GM23248 (cell line): ENCODE data around the gene SHROOM3. TPM values are rescaled to one million over a fixed set of nuclear protein-coding genes. Genes with fewer than 3 reads are reported as not detected.
A peak's percentile ranks its signal among the peaks of the same experiment; 100 is the strongest.

Experiments used
- DNase-seq: peaks from one replicate; pipeline ENCODE4 v3.0.0-alpha.2; 2015
- H2AFZ ChIP-seq: fragments of 200-600 bp; sonication (generic); 2 replicates; pipeline ENCODE4 v1.6.1; 2016; ENCODE audit warnings: antibody characterized with exemption
- H3F3A ChIP-seq: fragments of 200-600 bp; sonication (generic); 2 replicates; pipeline ENCODE4 v1.6.1; 2016; ENCODE audit warnings: mild to moderate bottlenecking, antibody characterized with exemption, mixed run types; ENCODE audit not compliant: insufficient read depth
- H3K27ac ChIP-seq: fragments of 200-600 bp; sonication (generic); 2 replicates; pipeline ENCODE4 v1.5.1; 2016; ENCODE audit warnings: mild to moderate bottlenecking
- H3K27me3 ChIP-seq: fragments of 200-600 bp; sonication (generic); replicated peaks from 2 replicates; pipeline ENCODE4 v1.6.1; 2016; ENCODE audit warnings: mild to moderate bottlenecking; ENCODE audit not compliant: insufficient read depth
- H3K36me3 ChIP-seq: fragments of 200-600 bp; sonication (generic); 2 replicates; pipeline ENCODE4 v1.6.1; 2016; ENCODE audit warnings: low read depth, mild to moderate bottlenecking
- H3K4me1 ChIP-seq: fragments of 200-600 bp; sonication (generic); 2 replicates; pipeline ENCODE4 v1.6.1; 2016; ENCODE audit warnings: mild to moderate bottlenecking; ENCODE audit not compliant: insufficient read depth
- H3K4me2 ChIP-seq: fragments of 200-600 bp; sonication (generic); one replicate; pipeline ENCODE4 v1.6.1; 2016; ENCODE audit warnings: mild to moderate bottlenecking; ENCODE audit not compliant: unreplicated experiment
- H3K4me3 ChIP-seq: fragments of 200-600 bp; sonication (generic); 2 replicates; pipeline ENCODE4 v1.5.1; 2016; ENCODE audit warnings: mild to moderate bottlenecking
- H3K79me2 ChIP-seq: fragments of 200-600 bp; sonication (generic); 2 replicates; pipeline ENCODE4 v1.6.1; 2016; ENCODE audit warnings: mild to moderate bottlenecking; ENCODE audit not compliant: insufficient read depth
- H3K9ac ChIP-seq: fragments of 200-600 bp; sonication (generic); 2 replicates; pipeline ENCODE4 v1.6.1; 2016; ENCODE audit warnings: mild to moderate bottlenecking
- H3K9me2 ChIP-seq: fragments of 200-600 bp; sonication (generic); 2 replicates; pipeline ENCODE4 v1.6.1; 2016; ENCODE audit warnings: mixed run types, mild to moderate bottlenecking, moderate library complexity; ENCODE audit not compliant: insufficient read depth
- H3K9me3 ChIP-seq: fragments of 200-600 bp; sonication (generic); one replicate; pipeline ENCODE4 v1.6.1; 2017; ENCODE audit warnings: low read depth
- H4K20me1 ChIP-seq: fragments of 200-600 bp; sonication (generic); 2 replicates; pipeline ENCODE4 v1.6.0; 2016; ENCODE audit not compliant: insufficient read depth
- EZH2 ChIP-seq: fragments of 200-600 bp; sonication (generic); IDR thresholded peaks from 2 replicates; pipeline ENCODE4 v1.6.1; 2018; ENCODE audit warnings: antibody characterized with exemption, mild to moderate bottlenecking; ENCODE audit not compliant: insufficient read depth, poor library complexity, severe bottlenecking
- EZH2phosphoT487 ChIP-seq: fragments of 200-600 bp; sonication (generic); IDR thresholded peaks from 2 replicates; pipeline ENCODE4 v1.6.1; 2018; ENCODE audit warnings: antibody characterized with exemption, moderate library complexity, mild to moderate bottlenecking, low read depth; ENCODE audit not compliant: insufficient read depth
- WGBS, 2 experiments: methylation state at CpG; one replicate each; pipeline ENCODE4 v1.1.6; 2015 to 2017; ENCODE audit warnings: low lambda C conversion rate in 2 of 2, low coverage in 1 of 2; ENCODE audit errors: missing lambda C conversion rate in 2 of 2; 5-methylcytosine and 5-hydroxymethylcytosine counted together
- in situ Hi-C: fragments of 300-500 bp; cut with MboI; formaldehyde crosslinking; loops from 2 replicates; pipeline ENCODE4 v1.15.0; 2020
- polyA plus RNA-seq: library from polyadenylated mRNA; unstranded; fragments of >200 nt; fragmentation: Nextera tagmentation; extraction: Ambion mirVana; gene quantifications from 2 replicates; pipeline ENCODE4 v1.2.1, GENCODE V29; 2016
- total RNA-seq: library from RNA; depleted of rRNA; stranded (reverse); fragments of >200 nt; shearing (Covaris generic); gene quantifications from 2 replicates; pipeline ENCODE4 v1.2.3, GENCODE V29; 2014

The SHROOM3 gene
- total and polyA plus RNA-seq, 2 experiments from 2014 or later: 9.7 to 44.6 TPM

DNA sequence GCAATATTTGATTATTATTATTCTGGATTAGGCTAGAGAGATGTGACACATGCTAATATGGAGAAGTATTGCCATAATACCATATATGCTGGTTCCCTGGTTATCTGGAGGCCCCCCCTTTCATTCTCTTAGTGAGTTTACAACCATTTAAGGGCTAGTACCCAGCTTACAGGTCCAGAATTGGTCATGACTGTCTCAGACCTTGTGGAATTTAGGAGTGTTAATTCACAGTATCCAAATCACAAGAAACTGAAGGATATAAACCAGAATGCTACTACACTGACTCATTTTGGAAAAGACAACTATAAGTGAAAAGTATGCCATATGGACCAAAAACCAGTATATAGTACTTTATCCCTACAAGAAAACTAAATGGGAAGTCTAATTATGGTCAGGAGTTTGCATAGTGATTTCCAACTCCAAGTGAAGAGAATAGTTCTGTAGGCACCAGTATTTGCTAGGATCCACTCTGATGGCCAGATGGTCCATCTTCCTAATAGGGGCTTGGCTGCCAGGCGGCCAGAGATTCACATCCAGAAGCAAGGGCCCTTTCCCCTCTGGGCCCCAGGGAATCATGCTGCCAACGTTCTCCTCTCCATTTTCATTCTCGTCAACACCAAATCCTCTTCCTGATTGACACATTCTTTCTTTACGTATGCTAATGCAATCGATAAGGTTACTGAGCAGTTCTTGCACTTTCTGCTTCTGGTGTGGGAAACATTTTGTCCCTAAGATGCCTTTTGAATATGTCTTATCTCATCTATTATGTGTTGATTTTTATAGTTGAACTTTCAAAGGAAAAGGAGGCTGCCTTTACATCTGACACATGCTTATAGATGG lies 123.6 kb downstream of the SHROOM3 start:
- H3K4me2 ChIP-seq: no peak overlapping the region
- peak; percentile 47 for DNase-seq
- H2AFZ ChIP-seq: no peak overlapping the region
- no peaks in the 10 kb centered on the region for H3K79me2 ChIP-seq
- H4K20me1 ChIP-seq: no peaks in the 10 kb centered on the region
- no peaks in the 10 kb centered on the region for H3K9me3 ChIP-seq
- 82 to 85% methylated on average over 5 of the region's 5 CpGs for WGBS, 2 experiments
- in situ Hi-C loops: no loop called here
- H3K27ac ChIP-seq: no peak overlapping the region
- peaks cover 37% of the 10 kb centered on the region for H3K4me1 ChIP-seq
- no peaks in the 10 kb centered on the region for H3K27me3 ChIP-seq
- H3K4me3 ChIP-seq: no peak overlapping the region
- H3K9me2 ChIP-seq: no peaks in the 10 kb centered on the region; the same call in 1 of the 2 replicates
- H3F3A ChIP-seq: peaks cover 23% of the 10 kb centered on the region
- TF ChIP-seq EZH2phosphoT487: no peak
- no peak overlapping the region for H3K9ac ChIP-seq
- H3K36me3 ChIP-seq: no peaks in the 10 kb centered on the region

DNA sequence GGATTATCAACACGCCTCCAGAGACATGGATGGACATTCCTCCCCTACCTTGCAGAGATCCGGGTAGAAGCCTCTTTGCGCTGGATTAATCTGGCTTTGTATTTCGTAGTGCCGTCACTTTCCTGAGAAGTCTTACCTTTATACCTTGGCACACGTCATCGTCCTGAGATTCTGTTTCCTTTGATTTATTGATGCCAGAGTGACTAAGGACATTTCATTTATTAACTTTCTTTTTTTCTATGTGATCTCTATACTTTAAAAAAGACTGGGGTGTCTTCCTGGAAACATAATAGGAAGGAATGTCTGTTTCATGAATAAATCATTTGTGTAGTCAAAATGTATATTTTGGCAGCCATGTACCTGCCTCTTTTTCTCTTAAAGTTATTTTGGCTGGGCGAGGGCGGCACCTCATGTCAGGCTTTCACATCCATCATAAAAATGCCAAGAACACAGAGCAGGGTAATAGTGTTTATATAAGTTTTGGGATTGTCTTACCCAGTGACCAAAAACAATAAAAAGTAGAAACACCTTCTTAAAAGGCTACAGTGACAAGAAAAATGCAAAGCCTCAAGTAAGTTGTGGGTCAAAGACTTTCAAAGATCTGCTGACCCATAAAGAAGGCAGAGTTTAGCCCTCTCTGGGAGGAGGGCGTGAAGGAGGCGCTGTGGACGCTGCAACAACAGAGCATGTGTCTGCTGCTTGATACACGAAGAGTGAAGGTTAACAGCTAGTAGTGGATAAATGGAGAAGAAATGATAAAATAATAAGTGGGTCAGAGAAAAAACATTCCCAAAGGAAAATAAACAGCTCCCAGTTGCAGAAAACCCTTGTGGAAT lies 124.4 kb downstream of the SHROOM3 start:
- Histone ChIP-seq H3F3A (peaks cover 29% of the 10 kb centered on the region), H3K36me3 (no peaks in the 10 kb centered on the region), H3K9ac (no peak overlapping the region), H3K79me2 (no peaks in the 10 kb centered on the region), H3K9me3 (no peaks in the 10 kb centered on the region), H3K27me3 (no peaks in the 10 kb centered on the region), H3K4me1 (peaks cover 43% of the 10 kb centered on the region), H3K4me3 (no peak overlapping the region), H3K9me2 (no peaks in the 10 kb centered on the region; the same call in 1 of the 2 replicates), H3K4me2 (no peak overlapping the region), H2AFZ (no peak overlapping the region), H3K27ac (no peak overlapping the region), H4K20me1 (no peaks in the 10 kb centered on the region)
- DNase-seq: no peak
- no peak for TF ChIP-seq EZH2
- no peak for TF ChIP-seq EZH2phosphoT487
- 92 to 96% methylated on average over 13 of the region's 13 CpGs for WGBS, 2 experiments
- in situ Hi-C loops: no loop called here

DNA sequence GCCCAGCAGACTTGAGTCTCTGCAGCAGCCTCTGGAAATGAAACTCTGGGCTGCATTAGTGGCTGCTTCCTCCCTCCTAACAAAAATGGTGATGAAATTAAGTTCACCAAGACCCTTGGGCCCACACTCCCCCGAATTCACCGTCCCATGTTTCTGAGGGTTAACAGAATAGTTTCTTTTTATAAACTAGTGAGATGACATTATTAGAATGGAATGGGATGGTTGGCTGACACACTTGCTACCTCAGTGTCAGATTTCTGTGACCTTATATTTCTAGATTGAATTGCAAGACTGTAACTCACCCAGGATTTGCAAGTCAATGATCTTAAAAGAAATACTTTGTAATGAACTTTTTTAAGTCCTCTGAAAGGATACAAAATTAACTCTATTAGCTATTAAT lies 127.1 kb downstream of the SHROOM3 start:
- no peaks in the 10 kb centered on the region for H4K20me1 ChIP-seq

DNA sequence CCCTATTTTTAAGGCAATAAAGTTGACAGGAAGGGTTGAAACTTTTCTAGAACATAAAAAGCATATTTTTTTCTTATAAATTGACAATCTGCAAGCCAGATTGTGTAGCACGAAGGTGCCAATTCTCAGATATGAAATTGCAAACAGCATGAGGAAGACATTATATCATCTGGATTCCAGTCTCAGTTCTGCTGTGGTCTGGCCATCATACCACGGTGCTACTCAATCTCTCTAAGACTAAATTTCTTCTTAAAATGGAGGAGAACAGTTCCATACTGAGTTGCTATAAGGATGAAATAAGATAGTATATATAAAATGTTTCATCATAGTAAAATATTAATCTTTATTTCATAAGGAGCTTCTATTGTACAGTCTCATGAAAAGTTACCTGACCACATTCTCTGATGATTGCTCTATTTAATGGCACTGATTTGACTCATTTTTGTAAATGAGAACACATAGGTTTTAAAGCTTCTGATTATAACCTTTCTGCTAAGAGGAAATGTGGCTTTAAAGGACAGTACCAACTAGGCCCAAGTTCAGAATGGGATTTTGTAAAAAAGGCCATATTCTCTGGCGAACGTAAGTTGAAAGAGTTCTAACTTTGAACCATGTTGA lies 127.9 kb downstream of the SHROOM3 start:
- H3K9me3 ChIP-seq: no peaks in the 10 kb centered on the region
- no peaks in the 10 kb centered on the region for H3K9me2 ChIP-seq
- H4K20me1 ChIP-seq: no peaks in the 10 kb centered on the region
- H3K4me3 ChIP-seq: peak overlapping the region; percentile 46; the same call in 1 of the 2 replicates
- H2AFZ ChIP-seq: no peak overlapping the region
- H3K9ac ChIP-seq: peak overlapping the region; percentile 34
- H3K27ac ChIP-seq: peak overlapping the region; percentile 69
- H3K4me1 ChIP-seq: peaks cover 39% of the 10 kb centered on the region
- in situ Hi-C loops: no loop called here
- H3K27me3 ChIP-seq: no peaks in the 10 kb centered on the region
- peaks cover 32% of the 10 kb centered on the region for H3F3A ChIP-seq
- H3K4me2 ChIP-seq: peak overlapping the region; percentile 74
- DNase-seq: peak; percentile 46
- TF ChIP-seq EZH2: no peak
- TF ChIP-seq EZH2phosphoT487: no peak
- H3K36me3 ChIP-seq: no peaks in the 10 kb centered on the region
- 53 to 56% methylated on average over 4 of the region's 4 CpGs for WGBS, 2 experiments
- H3K79me2 ChIP-seq: no peaks in the 10 kb centered on the region

More for the DNA sequence above, 127.1 kb downstream of the SHROOM3 start:
- DNase-seq: peak; percentile 79
- Histone ChIP-seq H3K9me3 (no peaks in the 10 kb centered on the region), H3F3A (peaks cover 32% of the 10 kb centered on the region), H3K36me3 (no peaks in the 10 kb centered on the region), H3K4me1 (peaks cover 43% of the 10 kb centered on the region), H3K27ac (peak overlapping the region; percentile 69), H3K9me2 (no peaks in the 10 kb centered on the region; the same call in 1 of the 2 replicates), H3K4me2 (peak overlapping the region; percentile 74), H3K27me3 (no peaks in the 10 kb centered on the region), H3K4me3 (peak overlapping the region; percentile 46), H2AFZ (peak overlapping the region; percentile 51; the same call in 1 of the 2 replicates), H3K79me2 (no peaks in the 10 kb centered on the region), H3K9ac (peak overlapping the region; percentile 34)
- TF ChIP-seq EZH2 (no peak), EZH2phosphoT487 (no peak)
- in situ Hi-C loops: no loop called here
- 0% methylated on average over 2 of the region's 2 CpGs for WGBS, 2 experiments
